ENCODE results near the gene NINL.

GRCh38 chr20:25487975-25488374 lies 97.4 kb downstream of the NINL start:
- no peak for TF ChIP-seq CTCF (IDR thresholded peaks at IDR 0.05)
- no peak for TF ChIP-seq POLR2A (IDR thresholded peaks at IDR 0.05)

All from Peyer's patch (tissue), 4 donors.